ENCODE measurements around the gene STXBP4.
"Not testable (repeated sequence)": the region's sequence is repeated elsewhere in the genome, so short reads cannot be mapped to it uniquely, and the experiment has no call there.

STXBP4 gene

GRCh38 chr17:55059724-55060123 lies 91.2 kb downstream of the STXBP4 start:
- no peak for DNase-seq

GRCh38 chr17:55062921-55063320 lies 94.4 kb downstream of the STXBP4 start:
- no peak for DNase-seq

GRCh38 chr17:55063885-55064874 lies 95.6 kb downstream of the STXBP4 start:
- DNase-seq: no peak

DNA sequence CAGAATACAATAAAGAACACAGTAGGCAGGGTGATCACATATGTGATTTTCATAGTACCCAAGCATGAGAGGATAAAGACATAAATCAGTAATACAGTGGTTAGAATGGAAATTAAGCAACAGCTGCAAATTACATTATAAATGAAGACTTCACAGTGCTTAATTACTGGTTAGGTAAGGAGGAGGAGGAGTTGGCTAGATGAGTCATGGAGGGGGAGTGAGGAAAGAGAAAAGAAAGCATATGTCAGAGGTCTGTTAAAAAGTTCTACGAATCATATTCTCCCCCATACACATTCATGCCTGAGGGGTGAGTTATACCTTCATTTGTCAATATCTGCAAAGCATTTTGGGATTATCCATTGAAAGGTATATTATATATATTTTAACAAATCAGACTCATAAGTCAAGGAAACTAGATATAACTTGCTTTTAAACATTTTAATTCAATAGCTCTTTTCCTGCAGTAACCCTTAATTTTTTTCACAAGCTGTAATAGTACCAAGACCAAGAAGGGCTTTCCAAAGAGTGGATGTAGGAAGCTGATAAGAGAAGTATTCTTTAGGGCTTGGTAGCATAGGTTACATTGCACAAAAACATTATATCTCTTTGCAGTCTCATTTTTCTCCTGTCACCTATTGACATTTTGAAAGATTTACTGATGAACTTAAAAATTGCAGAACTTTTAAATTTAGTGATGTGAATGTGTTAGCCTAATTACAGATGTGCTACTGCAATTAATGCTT lies 99.3 kb downstream of the STXBP4 start:
- DNase-seq: no peak

DNA sequence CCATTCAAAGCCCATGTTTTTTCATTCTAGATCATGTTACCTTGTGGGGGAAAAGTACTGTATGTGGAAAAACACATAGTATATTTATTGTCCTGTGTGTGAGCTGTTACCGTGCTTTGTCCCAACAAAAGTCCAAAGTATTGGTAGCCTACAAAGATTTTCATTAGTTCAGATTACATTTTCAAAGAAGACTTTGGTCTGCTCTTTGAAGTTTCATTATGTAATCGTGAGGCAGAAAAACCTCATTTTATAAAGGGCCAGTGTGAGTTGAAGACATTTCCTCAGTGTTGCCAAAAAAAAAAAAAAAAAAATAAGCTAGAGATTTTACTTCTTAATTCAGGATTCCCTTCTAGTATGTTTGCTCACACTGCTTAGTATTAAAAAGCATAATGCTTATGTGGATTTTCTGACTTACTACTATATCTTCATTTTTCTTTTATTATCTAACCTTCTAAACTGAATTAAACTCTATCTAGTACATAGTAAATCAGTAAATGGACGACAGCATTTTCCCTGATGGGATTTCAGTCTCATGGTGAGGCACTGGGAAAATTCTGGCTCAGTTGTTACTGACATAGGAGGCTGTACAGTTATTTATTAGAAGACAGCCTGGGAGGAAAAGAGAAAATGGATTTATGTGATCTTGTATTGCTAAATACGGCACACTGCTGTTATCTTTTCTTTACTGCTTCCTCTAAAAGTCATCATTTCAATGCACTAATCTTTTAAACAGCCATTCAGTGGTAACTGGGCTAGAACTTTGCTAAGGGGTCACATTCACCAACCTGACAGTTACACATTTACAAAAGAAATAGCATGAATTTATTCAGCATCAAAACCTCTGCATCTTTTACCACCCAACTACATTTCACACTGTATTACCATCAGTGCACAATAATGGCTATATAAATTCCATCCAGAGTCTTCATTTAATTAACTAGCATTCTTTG lies 100.6 kb downstream of the STXBP4 start:
- DNase-seq: no peak

DNA sequence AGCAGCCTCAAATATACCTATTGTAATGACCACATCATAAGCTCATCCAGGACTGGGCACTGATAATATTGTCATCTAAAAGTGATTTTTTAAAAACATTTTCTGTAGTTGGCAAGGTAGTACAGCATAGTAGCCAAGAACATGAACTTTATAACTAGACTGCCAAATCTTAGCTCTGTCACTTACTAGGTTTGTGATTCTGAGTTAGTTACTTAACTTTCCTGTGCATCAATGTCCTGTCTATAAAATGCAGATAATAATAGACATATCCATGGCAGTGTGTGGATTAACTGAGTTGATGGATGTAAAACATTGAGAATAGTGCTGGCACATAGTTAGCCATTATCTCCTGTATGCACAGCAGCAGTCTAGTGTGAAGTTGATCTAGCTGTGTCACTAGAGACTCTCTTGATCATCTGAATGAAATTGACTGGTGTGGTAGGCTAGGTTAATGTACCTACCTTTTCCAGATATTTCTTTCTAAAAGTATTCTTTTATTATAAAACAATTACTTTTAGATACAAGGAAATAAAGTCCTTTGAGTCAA lies 101.5 kb downstream of the STXBP4 start:
- DNase-seq: no peak

DNA sequence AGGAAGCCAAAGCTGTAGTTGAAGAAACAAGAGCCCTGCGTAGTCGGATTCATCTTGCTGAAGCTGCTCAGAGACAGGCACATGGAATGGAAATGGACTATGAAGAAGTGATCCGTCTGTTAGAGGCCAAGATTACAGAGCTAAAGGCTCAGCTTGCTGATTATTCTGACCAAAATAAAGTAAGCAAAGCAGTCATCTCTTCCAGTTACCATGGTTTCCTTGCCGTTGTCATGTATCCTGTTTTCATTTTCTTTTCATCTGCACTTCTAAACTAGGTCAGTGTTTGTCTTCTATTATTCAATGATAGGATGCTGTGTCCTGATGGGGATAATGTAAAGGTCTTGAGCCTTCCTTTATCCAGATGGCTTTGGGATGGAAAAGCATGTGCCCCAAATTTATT lies 104.3 kb downstream of the STXBP4 start:
- peak in 1 of 2 donors; percentile 63 for DNase-seq

GRCh38 chr17:55073467-55073866 lies 104.9 kb downstream of the STXBP4 start:
- DNase-seq: not testable (repeated sequence)

DNA sequence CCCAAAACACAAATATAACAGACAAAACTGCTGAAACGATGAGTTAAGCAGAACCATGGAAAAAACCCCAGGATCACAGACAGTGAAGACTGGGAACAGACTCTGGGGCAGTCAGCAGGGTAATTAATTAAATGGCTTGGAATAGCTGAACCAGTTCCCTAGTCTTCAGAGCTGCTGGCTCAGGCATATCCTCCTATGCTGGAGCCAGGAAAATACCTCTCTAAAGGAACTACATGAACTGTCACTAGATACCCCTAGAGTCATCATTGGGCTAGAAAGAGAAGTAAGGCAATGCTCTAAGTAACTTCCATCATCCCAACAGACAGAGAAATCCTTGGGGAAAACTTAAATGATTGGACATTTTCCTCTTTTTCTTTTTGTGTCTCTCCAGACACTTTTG lies 113.0 kb downstream of the STXBP4 start:
- DNase-seq: no peak

DNA sequence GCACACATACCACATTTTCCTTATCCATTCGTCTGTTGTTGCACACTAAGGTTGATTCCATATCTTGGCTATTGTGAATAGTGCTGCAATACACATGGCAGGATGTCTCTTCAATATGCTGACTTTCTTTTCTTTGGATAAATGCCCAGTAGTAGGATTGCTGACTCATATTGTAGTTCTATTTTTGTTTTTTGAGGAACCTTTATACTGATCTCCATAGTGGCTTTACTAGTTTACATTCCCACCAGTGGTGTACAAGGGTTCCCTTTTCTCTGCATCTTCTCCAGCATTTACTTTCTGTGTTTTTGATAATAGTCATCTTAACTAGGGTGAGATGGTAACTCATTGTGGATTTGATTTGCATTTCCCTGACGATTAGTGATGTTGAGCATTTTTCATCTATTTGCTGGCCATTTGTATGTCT lies 118.1 kb downstream of the STXBP4 start:
- DNase-seq: no peak

DNA sequence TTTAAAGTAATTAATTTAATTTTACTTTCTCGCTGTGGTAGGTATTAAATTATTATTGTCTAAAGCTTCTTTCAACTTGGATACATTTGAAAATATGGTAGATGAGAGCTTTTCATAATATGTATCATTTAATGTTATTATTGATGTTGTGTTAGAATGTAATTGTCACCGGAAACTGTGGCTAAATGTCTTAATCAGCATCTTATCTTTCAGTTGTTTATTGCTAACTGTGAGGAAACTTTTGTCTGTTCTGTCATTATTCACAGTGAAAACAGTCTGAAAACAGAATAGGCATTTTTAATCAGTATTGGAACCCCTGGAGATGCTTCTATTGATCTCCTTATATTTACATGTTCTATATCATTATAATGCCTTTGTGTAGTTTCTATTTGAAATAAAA lies 120.7 kb downstream of the STXBP4 start:
- DNase-seq: no peak

- peak; percentile 28 to 60 for DNase-seq
Observed at GRCh38 chr17:55090079-55090492, 121.5 kb downstream of the STXBP4 start.

GRCh38 chr17:55093353-55093752 lies 124.8 kb downstream of the STXBP4 start:
- DNase-seq: peak in 1 of 2 donors; percentile 34

- DNase-seq: no peak
Observed at GRCh38 chr17:55098765-55099164, 130.2 kb downstream of the STXBP4 start.

DNA sequence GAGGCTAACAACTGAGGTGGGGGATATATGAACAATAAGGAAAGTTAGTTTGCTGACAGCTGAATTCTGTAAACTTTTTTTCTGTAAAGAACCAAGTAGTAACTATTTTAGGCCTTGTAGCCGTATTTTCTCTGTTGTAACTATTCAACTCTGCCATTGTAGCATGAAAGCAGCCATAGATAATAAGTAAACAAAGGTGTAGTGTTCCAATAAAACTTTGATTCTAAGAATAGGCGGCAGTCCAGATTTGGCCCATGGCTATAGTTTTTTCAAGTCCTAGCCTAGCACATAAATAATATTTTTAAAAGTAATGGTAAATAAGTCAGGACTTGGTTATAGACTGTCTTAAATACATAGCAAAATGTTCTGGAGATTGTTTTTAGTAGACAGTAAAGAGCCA lies 142.0 kb downstream of the STXBP4 start:
- no peak for DNase-seq

DNA sequence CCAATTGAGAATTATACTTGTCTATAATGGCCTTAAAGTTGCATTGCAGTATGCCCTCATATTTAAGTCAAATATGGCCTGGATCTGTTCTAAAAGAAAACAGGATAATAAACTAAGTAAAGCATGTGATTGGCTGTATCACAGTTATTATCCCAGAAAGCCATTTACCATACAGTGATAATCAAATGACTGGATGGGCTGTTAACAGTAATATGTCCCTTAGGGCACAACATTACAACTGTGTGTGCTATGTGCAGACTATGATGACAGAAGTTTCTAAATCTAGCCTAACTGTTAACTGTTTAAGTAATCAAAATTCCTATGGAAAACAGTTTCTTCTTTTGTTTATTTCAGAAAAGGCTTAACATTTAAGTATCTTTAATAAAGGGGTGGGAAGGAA lies 145.7 kb downstream of the STXBP4 start:
- DNase-seq: no peak

- peak in 1 of 2 donors; percentile 7 for DNase-seq
Observed at GRCh38 chr17:55116440-55116914, 147.9 kb downstream of the STXBP4 start.

- DNase-seq: no peak
Observed at GRCh38 chr17:55117164-55117563, 148.6 kb downstream of the STXBP4 start.

DNA sequence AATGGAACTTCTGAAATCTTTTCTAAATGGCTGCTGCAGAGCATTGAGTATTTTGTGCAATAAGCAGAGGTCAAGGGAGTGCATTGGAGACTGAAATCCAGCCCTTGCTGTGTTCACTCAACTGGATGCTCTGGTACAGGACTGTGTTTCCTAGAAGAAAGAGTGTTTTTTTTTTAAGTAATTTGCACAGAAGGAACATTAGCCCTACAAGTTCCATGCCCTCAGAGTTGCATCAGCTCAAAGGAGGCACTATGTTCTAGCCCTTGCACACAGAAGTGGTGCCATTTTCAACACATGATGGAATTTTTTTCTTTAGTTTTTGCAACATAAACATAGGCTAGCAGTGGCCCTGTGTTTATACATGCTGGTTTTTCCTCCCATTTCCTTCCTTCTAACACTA lies 152.1 kb downstream of the STXBP4 start:
- no peak for DNase-seq

DNA sequence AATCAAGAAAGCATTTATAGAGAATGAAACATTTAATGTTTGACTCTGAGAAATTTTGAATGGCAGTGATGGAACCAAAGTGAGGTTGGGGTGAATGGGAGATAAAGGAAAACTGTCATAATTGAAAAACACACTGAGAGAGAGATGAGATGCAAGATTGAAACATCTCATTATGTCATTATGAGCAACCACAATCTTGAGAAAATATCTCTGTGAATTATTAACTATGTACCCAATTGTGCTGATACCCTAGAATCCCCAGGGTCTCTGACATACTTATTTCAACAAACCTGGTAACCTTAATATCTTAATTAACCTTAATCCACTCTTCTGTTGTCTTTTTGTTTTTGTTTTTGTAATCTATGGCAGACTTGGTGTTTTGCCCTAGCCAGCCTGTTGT lies 152.7 kb downstream of the STXBP4 start:
- DNase-seq: no peak

- DNase-seq: no peak
Observed at GRCh38 chr17:55122114-55122513, 153.5 kb downstream of the STXBP4 start.

- no peak for DNase-seq
Observed at GRCh38 chr17:55124730-55125360, 156.3 kb downstream of the STXBP4 start.
